ENCODE results near the gene CCDC171. TPM values are rescaled to one million over a fixed set of nuclear protein-coding genes. Genes with fewer than 3 reads are reported as not detected.

CCDC171 gene
- total RNA-seq, 1 experiment from 2014 or later, result 2.4 TPM

GRCh38 chr9:15769547-15769946 lies 216.7 kb downstream of the CCDC171 start:
- Histone ChIP-seq H3F3A (ENCODE audit: insufficient read depth, low read depth) (no peaks in the 10 kb centered on the region), H3K4me1 (replicated peaks; ENCODE audit: insufficient read depth) (no peaks in the 10 kb centered on the region), H3K4me3 (no peak overlapping the region), H3K9me3 (ENCODE audit: insufficient read depth, low read depth) (no peaks in the 10 kb centered on the region), H2AFZ (no peak overlapping the region), H3K27me3 (ENCODE audit: insufficient read depth, low read depth) (no peaks in the 10 kb centered on the region), H4K20me1 (ENCODE audit: insufficient read depth) (no peaks in the 10 kb centered on the region), H3K27ac (no peak overlapping the region), H3K4me2 (no peak overlapping the region), H3K9me2 (ENCODE audit: insufficient read depth) (no peaks in the 10 kb centered on the region), H3K79me2 (ENCODE audit: low read depth) (no peaks in the 10 kb centered on the region), H3K36me3 (ENCODE audit: low read depth) (no peaks in the 10 kb centered on the region)
- intact Hi-C loops (cut with micrococcal nuclease; ENCODE audit: unreplicated experiment), result no loop called here
- no peak for TF ChIP-seq CTCF (conservative IDR thresholded peaks at IDR 0.05)
- ChIA-PET CTCF (no interaction called here), POLR2A (ENCODE audit: unreplicated experiment) (no interaction called here)
- no peak for DNase-seq
- BruUV-seq (replicated peaks), result no TSS peak

- Histone ChIP-seq H3K27ac (no peak overlapping the region), H3K36me3 (ENCODE audit: low read depth) (no peaks in the 10 kb centered on the region), H3K4me1 (replicated peaks; ENCODE audit: insufficient read depth) (no peaks in the 10 kb centered on the region), H2AFZ (no peak overlapping the region), H3K4me2 (no peak overlapping the region), H3K4me3 (no peak overlapping the region), H3K27me3 (ENCODE audit: insufficient read depth, low read depth) (no peaks in the 10 kb centered on the region), H3F3A (ENCODE audit: insufficient read depth, low read depth) (no peaks in the 10 kb centered on the region), H4K20me1 (ENCODE audit: insufficient read depth) (no peaks in the 10 kb centered on the region), H3K79me2 (ENCODE audit: low read depth) (no peaks in the 10 kb centered on the region), H3K9me2 (ENCODE audit: insufficient read depth) (no peaks in the 10 kb centered on the region), H3K9me3 (ENCODE audit: insufficient read depth, low read depth) (no peaks in the 10 kb centered on the region)
- POLR2A ChIA-PET (ENCODE audit: unreplicated experiment), result no interaction called here
- BruUV-seq (replicated peaks), result no TSS peak
- no peak for DNase-seq
- intact Hi-C loops (cut with micrococcal nuclease; ENCODE audit: unreplicated experiment), result no loop called here
- CTCF ChIA-PET, result interaction anchor here (0.6 kb wide), 1 partner anchor 566 kb away, joined by 9 read pairs; no protein-coding TSS in a partner anchor
- TF ChIP-seq EZH2 (IDR thresholded peaks at IDR 0.05; ENCODE audit: low read depth), result no peak
- no peak for TF ChIP-seq CTCF (conservative IDR thresholded peaks at IDR 0.05)
Measured at GRCh38 chr9:15778861-15779260, 226.0 kb downstream of the CCDC171 start.

GRCh38 chr9:15782106-15782505 lies 229.3 kb downstream of the CCDC171 start:
- Histone ChIP-seq H3K4me1 (replicated peaks; ENCODE audit: insufficient read depth) (no peaks in the 10 kb centered on the region), H2AFZ (no peak overlapping the region), H3K9me2 (ENCODE audit: insufficient read depth) (no peaks in the 10 kb centered on the region), H4K20me1 (ENCODE audit: insufficient read depth) (no peaks in the 10 kb centered on the region), H3K4me3 (no peak overlapping the region), H3F3A (ENCODE audit: insufficient read depth, low read depth) (no peaks in the 10 kb centered on the region), H3K79me2 (ENCODE audit: low read depth) (no peaks in the 10 kb centered on the region), H3K4me2 (no peak overlapping the region), H3K36me3 (ENCODE audit: low read depth) (no peaks in the 10 kb centered on the region), H3K9me3 (ENCODE audit: insufficient read depth, low read depth) (no peaks in the 10 kb centered on the region), H3K27ac (no peak overlapping the region), H3K27me3 (ENCODE audit: insufficient read depth, low read depth) (no peaks in the 10 kb centered on the region)
- CTCF ChIA-PET, result no interaction called here
- intact Hi-C loops (cut with micrococcal nuclease; ENCODE audit: unreplicated experiment), result no loop called here
- BruUV-seq (replicated peaks), result no TSS peak
- POLR2A ChIA-PET (ENCODE audit: unreplicated experiment), result no interaction called here
- TF ChIP-seq CTCF (conservative IDR thresholded peaks at IDR 0.05), result no peak
- no peak for TF ChIP-seq EZH2 (IDR thresholded peaks at IDR 0.05; ENCODE audit: low read depth)
- no peak for DNase-seq

Measured in PC-9 (cell line).